ENCODE measurements around the gene CLEC4G. TPM values are rescaled to one million over a fixed set of nuclear protein-coding genes. Genes with fewer than 3 reads are reported as not detected.

The CLEC4G gene
- total RNA-seq, 1 experiment from 2014 or later = 0.55 TPM

DNA sequence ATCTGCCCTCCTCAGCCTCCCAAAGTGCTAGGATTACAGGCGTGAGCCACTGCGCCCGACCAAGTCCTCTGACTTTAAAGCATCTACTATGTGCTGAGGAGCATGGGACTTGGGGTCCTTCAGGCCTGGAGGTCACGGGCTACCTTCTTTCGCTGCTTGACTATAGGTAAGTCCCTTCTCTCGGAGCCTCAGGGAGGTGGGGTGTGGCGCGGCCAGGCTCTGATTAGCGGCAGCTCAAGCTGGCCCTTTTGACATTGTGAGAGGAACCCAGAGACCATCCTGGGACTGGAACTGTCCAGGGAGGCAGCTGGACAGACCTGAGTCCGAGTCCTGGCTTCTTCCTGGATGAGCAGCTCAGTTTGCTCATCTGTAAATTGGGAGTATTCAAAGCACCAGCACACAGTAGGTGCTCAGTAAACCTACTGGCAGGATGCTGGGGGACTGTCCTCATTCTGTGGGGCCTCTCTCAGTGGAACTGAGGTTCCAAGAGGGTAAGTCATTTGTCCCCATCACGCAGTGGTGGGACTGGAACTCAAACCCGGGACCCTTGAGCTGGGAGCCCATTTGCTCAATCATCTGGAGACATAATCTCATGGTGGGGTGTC, 30.8 kb downstream of the CLEC4G start:
- peaks cover 21% of the 10 kb centered on the region for H3K27me3 Mint-ChIP-seq (ENCODE audit: low read depth)

DNA sequence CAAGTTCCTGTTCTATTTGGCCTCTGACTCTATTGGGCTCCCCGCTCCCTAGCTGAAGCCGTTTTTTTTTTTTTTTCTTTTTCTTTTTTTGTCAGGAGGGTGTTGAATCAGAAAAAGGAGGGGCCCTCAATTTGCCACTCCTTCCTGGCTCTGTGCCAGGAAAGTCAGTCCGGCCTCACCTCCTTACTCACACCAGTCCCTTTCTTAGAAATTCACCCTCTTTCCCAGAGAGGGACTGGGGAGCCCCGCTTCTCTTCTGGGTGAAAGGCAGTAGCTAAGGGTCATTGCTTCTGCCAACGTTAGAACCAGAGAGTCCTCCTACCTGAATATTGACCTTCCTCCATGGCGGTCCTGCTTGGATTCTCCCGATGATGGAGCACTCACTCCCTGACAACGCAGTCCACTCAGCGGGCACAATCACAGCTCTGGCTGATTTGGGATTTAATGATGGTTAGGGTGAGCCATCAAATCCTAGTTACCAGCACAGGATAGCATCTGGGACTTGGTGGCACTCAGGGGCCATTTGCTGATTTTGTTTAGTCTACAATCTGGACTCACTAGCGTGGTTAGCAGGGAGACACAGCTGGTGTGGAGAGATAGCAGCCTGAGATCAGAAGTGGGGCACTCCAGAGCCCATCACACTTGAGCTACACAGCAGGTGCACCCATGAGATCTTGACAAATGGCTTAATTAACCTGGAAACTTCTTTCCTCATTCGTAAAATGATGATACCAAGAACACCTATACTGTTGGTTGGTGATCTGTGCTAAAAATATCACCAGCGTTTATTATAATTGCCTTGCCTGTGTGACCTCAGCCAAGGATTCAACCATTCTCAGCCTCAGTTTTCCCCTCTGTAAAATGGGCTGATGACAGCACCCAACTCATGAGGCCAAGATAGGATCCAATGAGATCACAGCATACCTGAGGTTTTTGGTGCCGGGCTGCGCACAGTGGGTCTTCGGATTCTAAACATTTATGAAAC, 32.2 kb downstream of the CLEC4G start:
- H3K27ac Mint-ChIP-seq = no peak overlapping the region
- CTCF ChIA-PET = interaction anchor here (1.0 to 5.0 kb wide), 4 partner anchors 9 to 131 kb away, joined by 3 to 40 read pairs (median 8); partner anchors contain the start of gene TRAPPC5
- no peaks in the 10 kb centered on the region for H3K36me3 Mint-ChIP-seq

More for the DNA sequence above, 30.8 kb downstream of the CLEC4G start:
- Mint-ChIP-seq H3K9me3 (no peaks in the 10 kb centered on the region), H3K36me3 (no peaks in the 10 kb centered on the region), H3K27ac (no peak overlapping the region), H3K4me3 (no peak overlapping the region), H3K4me1 (peaks cover 23% of the 10 kb centered on the region)
- TF ChIP-seq ZNF671 (CRISPR knock-in tag; IDR thresholded peaks at IDR 0.05) (no peak), NFYB (CRISPR knock-in tag; conservative IDR thresholded peaks at IDR 0.05; ENCODE audit: low read depth) (no peak)
- TF ChIP-seq, protein P1, sequence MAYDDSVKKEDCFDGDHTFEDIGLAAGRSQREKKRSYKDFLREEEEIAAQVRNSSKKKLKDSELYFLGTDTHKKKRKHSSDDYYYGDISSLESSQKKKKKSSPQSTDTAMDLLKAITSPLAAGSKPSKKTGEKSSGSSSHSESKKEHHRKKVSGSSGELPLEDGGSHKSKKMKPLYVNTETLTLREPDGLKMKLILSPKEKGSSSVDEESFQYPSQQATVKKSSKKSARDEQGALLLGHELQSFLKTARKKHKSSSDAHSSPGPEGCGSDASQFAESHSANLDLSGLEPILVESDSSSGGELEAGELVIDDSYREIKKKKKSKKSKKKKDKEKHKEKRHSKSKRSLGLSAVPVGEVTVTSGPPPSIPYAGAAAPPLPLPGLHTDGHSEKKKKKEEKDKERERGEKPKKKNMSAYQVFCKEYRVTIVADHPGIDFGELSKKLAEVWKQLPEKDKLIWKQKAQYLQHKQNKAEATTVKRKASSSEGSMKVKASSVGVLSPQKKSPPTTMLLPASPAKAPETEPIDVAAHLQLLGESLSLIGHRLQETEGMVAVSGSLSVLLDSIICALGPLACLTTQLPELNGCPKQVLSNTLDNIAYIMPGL (CRISPR knock-in tag; IDR thresholded peaks at IDR 0.05) = no peak
- ATAC-seq = no peak
- ChIA-PET CTCF (interaction anchor here (1.0 kb wide), 1 partner anchor 20 kb away, joined by 4 read pairs; the partner anchor contains the start of gene TRAPPC5), POLR2A (no interaction called here)
- no peak for DNase-seq (ENCODE audit: low spot score)

DNA sequence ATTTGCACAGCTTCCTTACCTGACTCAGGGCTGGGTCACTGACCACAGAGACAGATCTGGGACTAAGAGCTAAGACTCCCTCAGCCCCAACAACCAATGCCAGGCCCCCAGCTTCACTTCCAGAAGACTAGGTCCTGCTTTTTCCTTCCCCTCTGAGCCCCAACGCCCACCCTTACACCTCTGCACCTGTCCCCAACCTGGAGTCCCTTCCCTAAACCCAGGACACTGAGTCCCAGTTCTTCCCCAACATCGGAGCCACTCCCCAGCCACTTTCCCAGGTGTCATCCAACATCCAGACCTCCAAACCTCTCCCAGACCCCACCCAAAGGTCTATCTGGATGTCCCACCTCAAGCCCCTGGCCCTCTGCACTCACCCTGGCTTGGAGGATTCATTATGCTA, 32.9 kb downstream of the CLEC4G start:
- no peak overlapping the region for H3K27ac Mint-ChIP-seq
- no peak for ATAC-seq
- H3K36me3 Mint-ChIP-seq = no peaks in the 10 kb centered on the region
- TF ChIP-seq NFATC4 (CRISPR knock-in tag; IDR thresholded peaks at IDR 0.05) = no peak
- H3K9me3 Mint-ChIP-seq = no peaks in the 10 kb centered on the region
- no peak for DNase-seq (ENCODE audit: low spot score)
- ChIA-PET POLR2A (no interaction called here), CTCF (interaction anchor here (1.0 to 5.0 kb wide), 4 partner anchors 10 to 131 kb away, joined by 3 to 40 read pairs (median 8); partner anchors contain the start of gene TRAPPC5)
- peaks cover 21% of the 10 kb centered on the region for H3K27me3 Mint-ChIP-seq (ENCODE audit: low read depth)
- peaks cover 23% of the 10 kb centered on the region for H3K4me1 Mint-ChIP-seq
- peak overlapping the region; percentile 45; the same call in 1 of the 2 replicates for H3K4me3 Mint-ChIP-seq

More for the DNA sequence above, 32.2 kb downstream of the CLEC4G start:
- Mint-ChIP-seq H3K4me1 (peaks cover 23% of the 10 kb centered on the region), H3K4me3 (no peak overlapping the region), H3K9me3 (no peaks in the 10 kb centered on the region), H3K27me3 (ENCODE audit: low read depth) (peaks cover 21% of the 10 kb centered on the region)
- no peak for ATAC-seq
- TF ChIP-seq, protein P2, sequence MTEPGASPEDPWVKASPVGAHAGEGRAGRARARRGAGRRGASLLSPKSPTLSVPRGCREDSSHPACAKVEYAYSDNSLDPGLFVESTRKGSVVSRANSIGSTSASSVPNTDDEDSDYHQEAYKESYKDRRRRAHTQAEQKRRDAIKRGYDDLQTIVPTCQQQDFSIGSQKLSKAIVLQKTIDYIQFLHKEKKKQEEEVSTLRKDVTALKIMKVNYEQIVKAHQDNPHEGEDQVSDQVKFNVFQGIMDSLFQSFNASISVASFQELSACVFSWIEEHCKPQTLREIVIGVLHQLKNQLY (CRISPR knock-in tag; IDR thresholded peaks at IDR 0.05) = no peak
- no peak for TF ChIP-seq ATF1 (CRISPR knock-in tag; IDR thresholded peaks at IDR 0.05)
- TF ChIP-seq HMGA2 (CRISPR knock-in tag; IDR thresholded peaks at IDR 0.05) = no peak
- no peak for TF ChIP-seq ZNF396 (CRISPR knock-in tag; IDR thresholded peaks at IDR 0.05; ENCODE audit: borderline replicate concordance)
- DNase-seq (ENCODE audit: low spot score) = no peak
- POLR2A ChIA-PET = no interaction called here

DNA sequence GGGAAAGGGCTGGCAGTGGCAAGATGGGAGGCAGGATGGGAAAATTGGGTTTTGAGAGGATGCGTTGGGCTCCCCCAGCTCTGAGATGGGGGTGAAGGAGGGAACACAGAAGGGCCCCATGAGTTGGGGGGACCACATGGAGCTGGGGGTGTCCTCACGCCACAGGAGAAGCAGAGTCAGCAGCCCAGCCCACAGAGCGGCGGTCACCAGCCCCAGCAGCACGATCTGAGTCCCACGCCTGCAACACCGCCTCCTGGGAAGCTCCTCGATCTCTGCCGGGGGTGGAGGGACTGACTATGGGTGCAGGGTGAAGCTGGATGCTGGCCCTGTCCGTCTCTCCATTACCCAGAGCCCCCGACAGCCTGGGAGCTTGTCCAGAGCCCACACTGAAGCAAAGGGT, 33.3 kb downstream of the CLEC4G start:
- Mint-ChIP-seq H3K4me1 (peaks cover 23% of the 10 kb centered on the region), H3K36me3 (no peaks in the 10 kb centered on the region), H3K4me3 (peak overlapping the region; percentile 45), H3K27me3 (ENCODE audit: low read depth) (peaks cover 21% of the 10 kb centered on the region), H3K9me3 (no peaks in the 10 kb centered on the region), H3K27ac (no peak overlapping the region)
- TF ChIP-seq FOXP1 (CRISPR knock-in tag; IDR thresholded peaks at IDR 0.05; ENCODE audit: borderline replicate concordance) (no peak), ATF1 (CRISPR knock-in tag; IDR thresholded peaks at IDR 0.05) (no peak), TCF7 (CRISPR knock-in tag; IDR thresholded peaks at IDR 0.05; ENCODE audit: low read depth) (no peak)
- TF ChIP-seq, protein P3, sequence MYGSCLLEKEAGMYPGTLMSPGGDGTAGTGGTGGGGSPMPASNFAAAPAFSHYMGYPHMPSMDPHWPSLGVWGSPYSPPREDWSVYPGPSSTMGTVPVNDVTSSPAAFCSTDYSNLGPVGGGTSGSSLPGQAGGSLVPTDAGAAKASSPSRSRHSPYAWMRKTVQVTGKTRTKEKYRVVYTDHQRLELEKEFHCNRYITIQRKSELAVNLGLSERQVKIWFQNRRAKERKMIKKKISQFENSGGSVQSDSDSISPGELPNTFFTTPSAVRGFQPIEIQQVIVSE (CRISPR knock-in tag; IDR thresholded peaks at IDR 0.05; ENCODE audit: borderline replicate concordance) = no peak
- no peak; the same call in 1 of the 2 replicates for ATAC-seq
- ChIA-PET POLR2A (no interaction called here), CTCF (interaction anchor here (1.0 to 5.0 kb wide), 4 partner anchors 10 to 130 kb away, joined by 3 to 40 read pairs (median 8); partner anchors contain the start of gene TRAPPC5)
- DNase-seq (ENCODE audit: low spot score) = no peak
